ENCODE measurements around the gene GFER.

The GFER gene

GRCh38 chr16:1984347-1985225 is 593 bp downstream of the GFER start:
- H3K4me3 ChIP-seq (ENCODE audit: low read length) = peak overlapping the region; percentile 66
- DNase-seq (ENCODE audit: low read depth, low spot score) = no peak

- H3K4me3 ChIP-seq (ENCODE audit: low read length) = no peak overlapping the region
Measured at GRCh38 chr16:1985466-1986150, 1.6 kb downstream of the GFER start.

GRCh38 chr16:1987198-1987597 is 3.2 kb downstream of the GFER start:
- DNase-seq (ENCODE audit: low read depth, low spot score) = no peak
- no peak overlapping the region for H3K4me3 ChIP-seq (ENCODE audit: low read length)

More at GRCh38 chr16:1985466-1986150, 1.6 kb downstream of the GFER start:
- DNase-seq (ENCODE audit: low read depth, low spot score) = no peak

GRCh38 chr16:1989209-1990100 is 5.5 kb downstream of the GFER start, which contains the start of gene SYNGR3:
SYNGR3 (plus strand) TSS chr16:1989970; CDS start chr16:1990103, 133 bp downstream.
- H3K4me3 ChIP-seq (ENCODE audit: low read length) = no peak within 1 kb of the TSS
- DNase-seq (ENCODE audit: low read depth, low spot score) = no peak

- no peak for DNase-seq (ENCODE audit: low read depth, low spot score)
- H3K4me3 ChIP-seq (ENCODE audit: low read length) = no peak overlapping the region
Measured at GRCh38 chr16:1990101-1990350, 6.0 kb downstream of the GFER start.

- no peak for DNase-seq (ENCODE audit: low read depth, low spot score)
- no peak overlapping the region for H3K4me3 ChIP-seq (ENCODE audit: low read length)
Measured at GRCh38 chr16:1990351-1991134, 6.5 kb downstream of the GFER start.

- no peak overlapping the region for H3K4me3 ChIP-seq (ENCODE audit: low read length)
- no peak for DNase-seq (ENCODE audit: low read depth, low spot score)
Measured at GRCh38 chr16:1991135-1991551, 7.2 kb downstream of the GFER start.

- H3K4me3 ChIP-seq (ENCODE audit: low read length) = peak overlapping the region; percentile 29; the same call in 1 of the 2 replicates
Measured at GRCh38 chr16:1991588-1991947, 7.6 kb downstream of the GFER start.

GRCh38 chr16:1991948-1992703 is 8.1 kb downstream of the GFER start:
- peak overlapping the region; percentile 29 for H3K4me3 ChIP-seq (ENCODE audit: low read length)
- DNase-seq (ENCODE audit: low read depth, low spot score) = peak; percentile 78

More at GRCh38 chr16:1991588-1991947, 7.6 kb downstream of the GFER start:
- DNase-seq (ENCODE audit: low read depth, low spot score) = no peak

GRCh38 chr16:1992704-1993317 is 8.8 kb downstream of the GFER start:
- no peak for DNase-seq (ENCODE audit: low read depth, low spot score)
- no peak overlapping the region for H3K4me3 ChIP-seq (ENCODE audit: low read length)

GRCh38 chr16:1993731-1994131 is 9.7 kb downstream of the GFER start:
- no peak overlapping the region for H3K4me3 ChIP-seq (ENCODE audit: low read length)
- no peak for DNase-seq (ENCODE audit: low read depth, low spot score)

- H3K4me3 ChIP-seq (ENCODE audit: low read length) = no peak overlapping the region
- no peak for DNase-seq (ENCODE audit: low read depth, low spot score)
Measured at GRCh38 chr16:1997494-1998359, 13.7 kb downstream of the GFER start.

- no peak for DNase-seq (ENCODE audit: low read depth, low spot score)
- H3K4me3 ChIP-seq (ENCODE audit: low read length) = no peak overlapping the region
Measured at GRCh38 chr16:1998360-1998835, 14.4 kb downstream of the GFER start.

- H3K4me3 ChIP-seq (ENCODE audit: low read length) = no peak overlapping the region
- DNase-seq (ENCODE audit: low read depth, low spot score) = no peak
Measured at GRCh38 chr16:1998852-1999801, 15.1 kb downstream of the GFER start.

- no peak for DNase-seq (ENCODE audit: low read depth, low spot score)
- H3K4me3 ChIP-seq (ENCODE audit: low read length) = no peak overlapping the region
Measured at GRCh38 chr16:1999866-2000514, 16.0 kb downstream of the GFER start.

Measured in Jurkat, Clone E6-1 (cell line).